Liver (tissue), 9 donors: ENCODE measurements around the gene SLC39A6. TPM values are rescaled to one million over a fixed set of nuclear protein-coding genes. Genes with fewer than 3 reads are reported as not detected.

Experiments
- DNase-seq: peaks from one replicate; pipeline ENCODE4 v3.0.0-alpha.2; 2017; ENCODE audit warnings: low spot score
- H3K27ac ChIP-seq, 2 donors: one replicate each; pipeline ENCODE4 v1.7.0; 2013; ENCODE audit warnings: inconsistent platforms in 2 of 2, low read length in 2 of 2, control low read depth in 1 of 2, low read depth in 1 of 2, mild to moderate bottlenecking in 1 of 2
- H3K27me3 ChIP-seq, 4 donors: one replicate each; pipeline versions ENCODE4 v1.6.1 to v1.7.0; 2013; ENCODE audit warnings: low read length in 3 of 4, inconsistent platforms in 1 of 4, mild to moderate bottlenecking in 1 of 4, moderate library complexity in 1 of 4; ENCODE audit not compliant: control insufficient read depth in 4 of 4, insufficient read depth in 4 of 4
- H3K36me3 ChIP-seq, 4 donors: one replicate each; pipeline versions ENCODE4 v1.6.1 to v1.7.0; 2013; ENCODE audit warnings: low read length in 3 of 4, mild to moderate bottlenecking in 3 of 4, low read depth in 1 of 4, moderate library complexity in 1 of 4; ENCODE audit not compliant: control insufficient read depth in 4 of 4, insufficient read depth in 3 of 4
- H3K4me1 ChIP-seq, 4 donors: one replicate each; pipeline versions ENCODE4 v1.6.1 to v1.7.0; 2013; ENCODE audit warnings: low read length in 3 of 4, mild to moderate bottlenecking in 3 of 4, moderate library complexity in 1 of 4; ENCODE audit not compliant: control insufficient read depth in 4 of 4, insufficient read depth in 4 of 4
- H3K4me3 ChIP-seq, 3 donors: one replicate each; pipeline versions ENCODE4 v1.6.1 to v1.7.0; 2013; ENCODE audit warnings: low read length in 3 of 3, control low read depth in 1 of 3, low read depth in 1 of 3, mild to moderate bottlenecking in 1 of 3
- H3K9ac ChIP-seq, 2 donors: one replicate each; pipeline ENCODE4 v1.7.0; 2013; ENCODE audit warnings: low read length in 2 of 2, mild to moderate bottlenecking in 2 of 2, moderate library complexity in 2 of 2, control low read depth in 1 of 2, low read depth in 1 of 2
- H3K9me3 ChIP-seq, 4 donors: one replicate each; pipeline versions ENCODE4 v1.6.1 to v1.7.0; 2013; ENCODE audit warnings: low read length in 3 of 4; ENCODE audit not compliant: control insufficient read depth in 4 of 4
- ATF3 ChIP-seq: IDR thresholded peaks from 2 replicates; pipeline ENCODE4 v1.6.1; 2016; ENCODE audit warnings: antibody characterized with exemption
- CTCF ChIP-seq: fragments of 150-350 bp; IDR thresholded peaks from 2 replicates; pipeline ENCODE4 v1.5.1; 2017; ENCODE audit warnings: improper control_type of control experiment, low read depth, low read length; ENCODE audit not compliant: missing input control
- EGR1 ChIP-seq, 2 donors: IDR thresholded peaks; 2 replicates each; pipeline ENCODE4 v1.6.1; 2016 to 2018; ENCODE audit warnings: antibody characterized with exemption in 2 of 2, low read depth in 2 of 2
- GABPA ChIP-seq, 2 donors: IDR thresholded peaks in 1 of 2; conservative IDR thresholded peaks in 1 of 2; 2 replicates each; pipeline ENCODE4 v1.6.1; 2016; ENCODE audit warnings: antibody characterized with exemption in 2 of 2, mild to moderate bottlenecking in 1 of 2, moderate library complexity in 1 of 2
- HNF4A ChIP-seq, 2 donors: conservative IDR thresholded peaks; 2 replicates each; pipeline ENCODE4 v1.6.1; 2016; ENCODE audit warnings: antibody characterized with exemption in 2 of 2, mild to moderate bottlenecking in 2 of 2
- HNF4G ChIP-seq: IDR thresholded peaks from 2 replicates; pipeline ENCODE4 v1.6.1; 2016; ENCODE audit warnings: antibody characterized with exemption
- JUND ChIP-seq, 2 donors: IDR thresholded peaks; 2 replicates each; pipeline ENCODE4 v1.6.1; 2016; ENCODE audit warnings: antibody characterized with exemption in 2 of 2
- MAX ChIP-seq: IDR thresholded peaks from 2 replicates; pipeline ENCODE4 v1.6.1; 2016; ENCODE audit warnings: antibody characterized with exemption
- NR2F2 ChIP-seq: IDR thresholded peaks from 2 replicates; pipeline ENCODE4 v1.6.1; 2016; ENCODE audit warnings: antibody characterized with exemption
- RXRA ChIP-seq, 2 donors: IDR thresholded peaks; 2 replicates each; pipeline ENCODE4 v1.6.1; 2017 to 2018; ENCODE audit warnings: antibody characterized with exemption in 2 of 2, mild to moderate bottlenecking in 1 of 2
- SP1 ChIP-seq: IDR thresholded peaks from 2 replicates; pipeline ENCODE4 v1.6.1; 2018; ENCODE audit warnings: antibody characterized with exemption, mild to moderate bottlenecking
- TAF1 ChIP-seq: conservative IDR thresholded peaks from 2 replicates; pipeline ENCODE4 v1.6.1; 2016; ENCODE audit warnings: antibody characterized with exemption, mild to moderate bottlenecking
- YY1 ChIP-seq: IDR thresholded peaks from 2 replicates; pipeline ENCODE4 v1.6.1; 2016; ENCODE audit warnings: antibody characterized with exemption, mild to moderate bottlenecking
- WGBS: extraction: QIAGEN DNeasy Blood & Tissue Kit; methylation state at CpG from one replicate; pipeline ENCODE4 v1.1.7; 2013; 5-methylcytosine and 5-hydroxymethylcytosine counted together
- polyA plus RNA-seq, 2 donors: library from polyadenylated mRNA; stranded (reverse) in 1 of 2; unstranded in 1 of 2; fragments of 200-250 nt in 1 of 2; fragments of >200 nt in 1 of 2; fragmentation: Nextera tagmentation in 1 of 2; extraction: Ambion mirVana in 1 of 2; gene quantifications; one replicate each; pipeline versions ENCODE4 v1.2.1 to v1.2.3, GENCODE V29; 2013 to 2015
- total RNA-seq, 2 donors: library from RNA; depleted of rRNA; stranded (reverse); fragments of >200 nt; gene quantifications; one replicate each; pipeline ENCODE4 v1.2.3, GENCODE V29; 2014
- TF ChIP-seq, protein P1 (sequence below): IDR thresholded peaks from 2 replicates; pipeline ENCODE4 v1.6.1; 2016; ENCODE audit warnings: antibody characterized with exemption, mild to moderate bottlenecking
- TF ChIP-seq, protein P2 (sequence below): IDR thresholded peaks from 2 replicates; pipeline ENCODE4 v1.6.1; 2016; ENCODE audit warnings: antibody characterized with exemption
- donor health status: healthy.
- donor health status: healthy.
- donor health status: healthy.
- donor health status: healthy.
- donor health status: healthy.

Gene SLC39A6
- total and polyA plus RNA-seq, 4 donors = 4.6 to 16.6 (median 8.3) TPM

GRCh38 chr18:36064027-36064808, 64.9 kb downstream of the SLC39A6 start:
- no peak for DNase-seq
- no peaks in the 10 kb centered on the region for H3K9me3 ChIP-seq
- peaks cover 0 to 11% (median 4%) of the 10 kb centered on the region in 4 donors for H3K4me1 ChIP-seq
- H3K4me3 ChIP-seq = no peak overlapping the region
- no peak for TF ChIP-seq TAF1
- TF ChIP-seq ATF3 = no peak
- TF ChIP-seq, protein P1, sequence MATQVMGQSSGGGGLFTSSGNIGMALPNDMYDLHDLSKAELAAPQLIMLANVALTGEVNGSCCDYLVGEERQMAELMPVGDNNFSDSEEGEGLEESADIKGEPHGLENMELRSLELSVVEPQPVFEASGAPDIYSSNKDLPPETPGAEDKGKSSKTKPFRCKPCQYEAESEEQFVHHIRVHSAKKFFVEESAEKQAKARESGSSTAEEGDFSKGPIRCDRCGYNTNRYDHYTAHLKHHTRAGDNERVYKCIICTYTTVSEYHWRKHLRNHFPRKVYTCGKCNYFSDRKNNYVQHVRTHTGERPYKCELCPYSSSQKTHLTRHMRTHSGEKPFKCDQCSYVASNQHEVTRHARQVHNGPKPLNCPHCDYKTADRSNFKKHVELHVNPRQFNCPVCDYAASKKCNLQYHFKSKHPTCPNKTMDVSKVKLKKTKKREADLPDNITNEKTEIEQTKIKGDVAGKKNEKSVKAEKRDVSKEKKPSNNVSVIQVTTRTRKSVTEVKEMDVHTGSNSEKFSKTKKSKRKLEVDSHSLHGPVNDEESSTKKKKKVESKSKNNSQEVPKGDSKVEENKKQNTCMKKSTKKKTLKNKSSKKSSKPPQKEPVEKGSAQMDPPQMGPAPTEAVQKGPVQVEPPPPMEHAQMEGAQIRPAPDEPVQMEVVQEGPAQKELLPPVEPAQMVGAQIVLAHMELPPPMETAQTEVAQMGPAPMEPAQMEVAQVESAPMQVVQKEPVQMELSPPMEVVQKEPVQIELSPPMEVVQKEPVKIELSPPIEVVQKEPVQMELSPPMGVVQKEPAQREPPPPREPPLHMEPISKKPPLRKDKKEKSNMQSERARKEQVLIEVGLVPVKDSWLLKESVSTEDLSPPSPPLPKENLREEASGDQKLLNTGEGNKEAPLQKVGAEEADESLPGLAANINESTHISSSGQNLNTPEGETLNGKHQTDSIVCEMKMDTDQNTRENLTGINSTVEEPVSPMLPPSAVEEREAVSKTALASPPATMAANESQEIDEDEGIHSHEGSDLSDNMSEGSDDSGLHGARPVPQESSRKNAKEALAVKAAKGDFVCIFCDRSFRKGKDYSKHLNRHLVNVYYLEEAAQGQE = no peak
- TF ChIP-seq CTCF = no peak
- no peak for TF ChIP-seq EGR1 (IDR thresholded peaks at IDR 0.05; ENCODE audit: low read depth in 2 of 2)
- TF ChIP-seq GABPA (IDR thresholded peaks at IDR 0.05 in 1 of 2, conservative IDR thresholded peaks at IDR 0.05 in 1 of 2) = no peak
- H3K27me3 ChIP-seq = no peaks in the 10 kb centered on the region
- no peak overlapping the region for H3K27ac ChIP-seq
- H3K9ac ChIP-seq = no peak overlapping the region
- H3K36me3 ChIP-seq = no peaks in the 10 kb centered on the region
- WGBS = 96% methylated on average over 31 of the region's 31 CpGs

GRCh38 chr18:36058674-36059073, 70.5 kb downstream of the SLC39A6 start:
- no peak for TF ChIP-seq HNF4G
- TF ChIP-seq, protein P1 = no peak
- TF ChIP-seq YY1 = no peak
- no peak for TF ChIP-seq RXRA (IDR thresholded peaks at IDR 0.05)
- TF ChIP-seq NR2F2 = no peak
- TF ChIP-seq MAX = no peak
- TF ChIP-seq, protein P2, sequence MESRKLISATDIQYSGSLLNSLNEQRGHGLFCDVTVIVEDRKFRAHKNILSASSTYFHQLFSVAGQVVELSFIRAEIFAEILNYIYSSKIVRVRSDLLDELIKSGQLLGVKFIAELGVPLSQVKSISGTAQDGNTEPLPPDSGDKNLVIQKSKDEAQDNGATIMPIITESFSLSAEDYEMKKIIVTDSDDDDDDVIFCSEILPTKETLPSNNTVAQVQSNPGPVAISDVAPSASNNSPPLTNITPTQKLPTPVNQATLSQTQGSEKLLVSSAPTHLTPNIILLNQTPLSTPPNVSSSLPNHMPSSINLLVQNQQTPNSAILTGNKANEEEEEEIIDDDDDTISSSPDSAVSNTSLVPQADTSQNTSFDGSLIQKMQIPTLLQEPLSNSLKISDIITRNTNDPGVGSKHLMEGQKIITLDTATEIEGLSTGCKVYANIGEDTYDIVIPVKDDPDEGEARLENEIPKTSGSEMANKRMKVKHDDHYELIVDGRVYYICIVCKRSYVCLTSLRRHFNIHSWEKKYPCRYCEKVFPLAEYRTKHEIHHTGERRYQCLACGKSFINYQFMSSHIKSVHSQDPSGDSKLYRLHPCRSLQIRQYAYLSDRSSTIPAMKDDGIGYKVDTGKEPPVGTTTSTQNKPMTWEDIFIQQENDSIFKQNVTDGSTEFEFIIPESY = no peak
- TF ChIP-seq HNF4A (conservative IDR thresholded peaks at IDR 0.05) = no peak
- no peak for TF ChIP-seq JUND (IDR thresholded peaks at IDR 0.05)
- TF ChIP-seq SP1 = no peak
- WGBS = 94% methylated on average over 3 of the region's 3 CpGs
- no peak for DNase-seq
- Histone ChIP-seq H3K4me3 (no peak overlapping the region), H3K27me3 (no peaks in the 10 kb centered on the region), H3K36me3 (no peaks in the 10 kb centered on the region), H3K9ac (no peak overlapping the region), H3K4me1 (peaks cover 0 to 3% (median 1%) of the 10 kb centered on the region in 4 donors), H3K9me3 (no peaks in the 10 kb centered on the region), H3K27ac (no peak overlapping the region)
